K562 (cell line): ENCODE data around the gene ACACB. TPM values are rescaled to one million over a fixed set of nuclear protein-coding genes. Genes with fewer than 3 reads are reported as not detected.

Experiments
- BACH1 ChIP-seq: fragments of 200-800 bp; sonication (Bioruptor generic); IDR thresholded peaks from 2 replicates; pipeline ENCODE4 v1.6.1; 2016; ENCODE audit warnings: missing genetic modification characterization, missing compliant biosample characterization
- CBX1 ChIP-seq: sonication (generic); IDR thresholded peaks from 2 replicates; pipeline ENCODE4 v1.6.1; 2016; ENCODE audit warnings: antibody characterized with exemption, low read depth, mild to moderate bottlenecking
- CREB1 ChIP-seq, 2 experiments: sonication (generic) in 1 of 2; formaldehyde crosslinking in 1 of 2; IDR thresholded peaks; 2 replicates each; pipeline versions ENCODE4 v1.6.1 to v1.8.0; 2012 to 2022; ENCODE audit warnings: inconsistent platforms in 1 of 2, mild to moderate bottlenecking in 1 of 2, missing genetic modification reagents in 1 of 2, moderate library complexity in 1 of 2
- GABPB1 ChIP-seq: sonication (generic); formaldehyde crosslinking; IDR thresholded peaks from 2 replicates; pipeline ENCODE4 v1.8.0; 2022; ENCODE audit warnings: mild to moderate bottlenecking, missing genetic modification reagents
- HEY1 ChIP-seq: fragments of 250-450 bp; sonication (Bioruptor Pico); IDR thresholded peaks from 2 replicates; pipeline ENCODE4 v1.5.0; 2020; ENCODE audit warnings: mild to moderate bottlenecking, moderate library complexity, borderline replicate concordance
- MEF2A ChIP-seq: IDR thresholded peaks from 2 replicates; pipeline ENCODE4 v1.6.1; 2011; ENCODE audit warnings: low read depth, mild to moderate bottlenecking, low read length, moderate library complexity; ENCODE audit not compliant: control insufficient read depth
- MEIS2 ChIP-seq: fragments of 450-650 bp; IDR thresholded peaks from 2 replicates; pipeline ENCODE4 v1.6.1; 2014; ENCODE audit warnings: mild to moderate bottlenecking; ENCODE audit not compliant: partially characterized antibody
- NONO ChIP-seq, 2 experiments: fragments of 200-400 bp in 1 of 2; fragments of 450-650 bp in 1 of 2; formaldehyde crosslinking in 1 of 2; IDR thresholded peaks; 2 replicates each; pipeline ENCODE4 v1.6.1; 2017; ENCODE audit warnings: low read depth in 2 of 2, mild to moderate bottlenecking in 2 of 2, moderate library complexity in 2 of 2, low read length in 1 of 2
- PHF8 ChIP-seq: fragments of 200-600 bp; sonication (generic); IDR thresholded peaks from 2 replicates; pipeline ENCODE4 v1.6.1; 2012; ENCODE audit warnings: mixed run types, mild to moderate bottlenecking, inconsistent platforms, low read length, moderate library complexity, borderline replicate concordance
- SAP30 ChIP-seq: fragments of 200-600 bp; sonication (generic); IDR thresholded peaks from 2 replicates; pipeline ENCODE4 v1.6.1; 2012; ENCODE audit warnings: borderline replicate concordance, low read depth, mild to moderate bottlenecking, moderate library complexity, low read length, control low read depth, inconsistent platforms; ENCODE audit not compliant: insufficient read depth, poor library complexity, severe bottlenecking
- SNRNP70 ChIP-seq: fragments of 200-400 bp; formaldehyde crosslinking; optimal IDR thresholded peaks from 2 replicates; pipeline ENCODE3; 2017; ENCODE audit warnings: low read depth, low read length
- TBP ChIP-seq: optimal IDR thresholded peaks from 2 replicates; pipeline ENCODE3; 2011; ENCODE audit warnings: low read depth, low read length, improper control_type of control experiment
- TCF15 ChIP-seq: fragments of 250-450 bp; sonication (Bioruptor Pico); IDR thresholded peaks from 2 replicates; pipeline ENCODE4 v1.8.0; 2022; ENCODE audit warnings: moderate library complexity, mild to moderate bottlenecking, inconsistent platforms
- TOE1 ChIP-seq, 2 experiments: fragments of 450-650 bp in 1 of 2; sonication (generic) in 1 of 2; formaldehyde crosslinking in 1 of 2; IDR thresholded peaks; 2 replicates each; pipeline versions ENCODE4 v1.7.1 to v1.8.0; 2016 to 2022; ENCODE audit warnings: borderline replicate concordance in 2 of 2, mild to moderate bottlenecking in 2 of 2, antibody characterized with exemption in 1 of 2, inconsistent platforms in 1 of 2, low read depth in 1 of 2, missing genetic modification reagents in 1 of 2, moderate library complexity in 1 of 2
- YY1 ChIP-seq, 3 experiments: IDR thresholded peaks; 2 replicates each; pipeline ENCODE4 v1.6.1; 2011; ENCODE audit warnings: low read length in 2 of 3, mild to moderate bottlenecking in 2 of 3, moderate library complexity in 2 of 3, borderline replicate concordance in 1 of 3, control low read depth in 1 of 3, low read depth in 1 of 3; ENCODE audit not compliant: insufficient read depth in 3 of 3, insufficient replicate concordance in 2 of 3, control insufficient read depth in 1 of 3, insufficient read length in 1 of 3; ENCODE audit errors: extremely low read depth in 1 of 3
- ZFX ChIP-seq: sonication (generic); formaldehyde crosslinking; IDR thresholded peaks from 2 replicates; pipeline ENCODE4 v1.8.0; 2022; ENCODE audit warnings: mild to moderate bottlenecking, missing genetic modification reagents, moderate library complexity
- ZNF121 ChIP-seq: sonication (generic); formaldehyde crosslinking; conservative IDR thresholded peaks from 2 replicates; pipeline ENCODE4 v1.8.0; 2022; ENCODE audit warnings: missing genetic modification reagents
- polyA plus RNA-seq, 8 experiments: library from polyadenylated mRNA; depleted of rRNA in 4 of 8; stranded (reverse) in 5 of 8; unstranded in 3 of 8; fragments of >200 nt; fragmentation: Nextera tagmentation in 2 of 8; fragmentation: Illumina TruSeq in 1 of 8; extraction: Ambion mirVana in 2 of 8; extraction: Trizol in 1 of 8; gene quantifications; 2 replicates each; pipeline versions ENCODE4 v1.2.1 to v1.2.3, GENCODE V29; 2011 to 2014; ENCODE audit warnings: inconsistent platforms in 1 of 8, missing spikeins in 1 of 8
- total RNA-seq, 7 experiments: library from RNA; depleted of rRNA in 6 of 7; stranded (reverse); fragments of >200 nt in 6 of 7; fragmentation: Illumina TruSeq in 2 of 7; extraction: Trizol in 2 of 7; gene quantifications; 2 replicates each; pipeline versions ENCODE4 v1.2.1 to v1.2.3, GENCODE V29; 2011 to 2021; ENCODE audit warnings: low replicate concordance in 1 of 7
- TF ChIP-seq, protein P1 (sequence below), 2 experiments: fragments of 450-650 bp; IDR thresholded peaks; 2 replicates each; pipeline ENCODE4 v1.6.1; 2016; ENCODE audit warnings: mild to moderate bottlenecking in 2 of 2, borderline replicate concordance in 1 of 2, low read depth in 1 of 2, moderate library complexity in 1 of 2

ACACB gene
- total and polyA plus RNA-seq, 9 of the 15 experiments (the other 6 are each of a cell fraction or from before 2014, with no cell fraction given) = 0.10 to 2.5 (median 0.83) TPM

DNA sequence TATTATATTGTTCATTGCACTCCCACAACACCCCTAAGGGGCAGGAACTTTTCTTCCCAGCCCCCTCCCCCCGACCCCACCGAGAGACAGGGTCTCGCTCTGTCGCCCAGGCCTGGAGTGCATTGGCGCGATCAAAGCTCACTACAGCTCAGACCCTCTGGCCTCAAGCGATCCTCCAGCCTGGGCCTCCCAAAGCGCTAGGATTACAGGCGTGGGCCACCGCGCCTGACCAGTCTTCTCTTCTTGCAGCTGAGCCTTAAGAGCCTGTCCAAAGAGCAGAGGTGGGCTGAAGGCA is 19.3 kb upstream of the ACACB start (continued):
- TF ChIP-seq, protein P1, sequence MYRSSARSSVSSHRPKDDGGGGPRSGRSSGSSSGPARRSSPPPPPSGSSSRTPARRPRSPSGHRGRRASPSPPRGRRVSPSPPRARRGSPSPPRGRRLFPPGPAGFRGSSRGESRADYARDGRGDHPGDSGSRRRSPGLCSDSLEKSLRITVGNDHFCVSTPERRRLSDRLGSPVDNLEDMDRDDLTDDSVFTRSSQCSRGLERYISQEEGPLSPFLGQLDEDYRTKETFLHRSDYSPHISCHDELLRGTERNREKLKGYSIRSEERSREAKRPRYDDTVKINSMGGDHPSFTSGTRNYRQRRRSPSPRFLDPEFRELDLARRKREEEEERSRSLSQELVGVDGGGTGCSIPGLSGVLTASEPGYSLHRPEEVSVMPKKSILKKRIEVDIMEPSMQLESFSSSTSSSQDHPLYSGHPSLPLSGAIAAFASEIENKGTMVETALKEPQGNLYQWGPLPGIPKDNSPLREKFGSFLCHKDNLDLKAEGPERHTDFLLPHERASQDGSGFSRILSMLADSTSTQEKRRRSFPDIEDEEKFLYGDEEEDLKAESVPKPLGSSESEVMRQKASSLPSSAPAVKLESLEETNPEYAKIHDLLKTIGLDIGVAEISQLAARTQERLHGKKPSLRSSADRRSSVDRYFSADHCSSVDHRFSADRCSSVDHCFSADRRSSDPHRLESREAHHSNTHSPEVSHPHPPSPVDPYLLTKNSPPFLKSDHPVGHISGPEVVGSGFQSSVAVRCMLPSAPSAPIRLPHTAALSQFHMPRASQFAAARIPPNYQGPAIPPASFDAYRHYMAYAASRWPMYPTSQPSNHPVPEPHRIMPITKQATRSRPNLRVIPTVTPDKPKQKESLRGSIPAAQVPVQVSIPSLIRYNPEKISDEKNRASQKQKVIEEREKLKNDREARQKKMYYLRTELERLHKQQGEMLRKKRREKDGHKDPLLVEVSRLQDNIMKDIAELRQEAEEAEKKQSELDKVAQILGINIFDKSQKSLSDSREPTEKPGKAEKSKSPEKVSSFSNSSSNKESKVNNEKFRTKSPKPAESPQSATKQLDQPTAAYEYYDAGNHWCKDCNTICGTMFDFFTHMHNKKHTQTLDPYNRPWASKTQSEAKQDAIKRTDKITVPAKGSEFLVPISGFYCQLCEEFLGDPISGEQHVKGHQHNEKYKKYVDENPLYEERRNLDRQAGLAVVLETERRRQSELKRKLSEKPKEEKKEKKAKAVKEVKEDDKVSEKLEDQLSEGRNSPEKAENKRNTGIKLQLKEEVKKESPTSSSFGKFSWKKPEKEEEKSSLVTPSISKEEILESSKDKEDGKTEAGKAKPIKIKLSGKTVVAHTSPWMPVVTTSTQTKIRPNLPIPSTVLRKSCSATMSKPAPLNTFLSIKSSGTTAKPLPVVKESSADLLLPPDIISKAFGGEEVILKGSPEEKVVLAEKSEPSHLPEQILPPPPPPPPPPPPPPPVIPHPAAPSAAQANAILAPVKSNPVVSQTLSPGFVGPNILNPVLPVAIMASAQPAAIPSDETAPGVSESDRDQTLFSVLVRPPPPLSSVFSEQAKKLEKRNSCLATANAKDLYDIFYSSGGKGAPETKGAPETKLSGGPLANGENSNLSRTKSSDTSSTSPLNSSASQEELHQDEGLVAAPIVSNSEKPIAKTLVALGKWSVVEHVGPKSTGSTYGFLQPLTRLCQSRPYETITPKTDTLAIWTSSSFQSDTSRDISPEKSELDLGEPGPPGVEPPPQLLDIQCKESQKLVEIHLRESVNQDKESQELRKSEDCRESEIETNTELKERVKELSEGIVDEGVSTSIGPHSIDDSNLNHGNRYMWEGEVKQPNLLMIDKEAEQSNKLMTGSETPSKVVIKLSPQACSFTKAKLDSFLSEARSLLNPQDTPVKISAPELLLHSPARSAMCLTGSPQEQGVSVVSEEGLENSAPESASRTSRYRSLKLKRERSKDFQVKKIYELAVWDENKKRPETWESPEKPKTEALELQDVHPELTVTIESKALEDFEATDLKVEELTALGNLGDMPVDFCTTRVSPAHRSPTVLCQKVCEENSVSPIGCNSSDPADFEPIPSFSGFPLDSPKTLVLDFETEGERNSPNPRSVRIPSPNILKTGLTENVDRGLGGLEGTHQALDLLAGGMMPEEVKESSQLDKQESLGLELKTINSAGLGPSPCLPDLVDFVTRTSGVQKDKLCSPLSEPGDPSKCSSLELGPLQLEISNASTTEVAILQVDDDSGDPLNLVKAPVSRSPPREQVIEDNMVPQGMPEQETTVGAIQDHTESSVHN (IDR thresholded peaks at IDR 0.05; ENCODE audit: borderline replicate concordance in 1 of 2, low read depth in 1 of 2) = no peak
- TF ChIP-seq BACH1 (no peak), YY1 (IDR thresholded peaks at IDR 0.05; ENCODE audit: borderline replicate concordance in 1 of 3, control insufficient read depth in 1 of 3, extremely low read depth in 1 of 3, insufficient read depth in 3 of 3, insufficient read length in 1 of 3, insufficient replicate concordance in 2 of 3, low read depth in 1 of 3, low read length in 2 of 3) (no peak), NONO (IDR thresholded peaks at IDR 0.05; ENCODE audit: low read depth in 2 of 2, low read length in 1 of 2) (no peak), CREB1 (IDR thresholded peaks at IDR 0.05) (no peak), CREB1 (CRISPR knock-in tag; IDR thresholded peaks at IDR 0.05) (no peak), SNRNP70 (no peak), MEF2A (no peak), PHF8 (peak; percentile 57; the same call in 1 of the 2 replicates), TBP (no peak), ZFX (CRISPR knock-in tag) (peak; percentile 40; the same call in 1 of the 2 replicates), SAP30 (no peak), MEIS2 (no peak), TCF15 (CRISPR knock-in tag) (no peak), HEY1 (CRISPR knock-in tag) (no peak), ZNF121 (CRISPR knock-in tag) (no peak), CBX1 (0 out of 2 replicates have a peak, but pooled peaks have one; percentile 0), TOE1 (IDR thresholded peaks at IDR 0.05; ENCODE audit: borderline replicate concordance) (no peak), TOE1 (CRISPR knock-in tag; IDR thresholded peaks at IDR 0.05; ENCODE audit: borderline replicate concordance, low read depth) (no peak), GABPB1 (CRISPR knock-in tag) (no peak)
